K562 (cell line): ENCODE data around the gene EXOC4. TPM values are rescaled to one million over a fixed set of nuclear protein-coding genes. Genes with fewer than 3 reads are reported as not detected.

Source experiments
- ATAC-seq: fragments of 200-7000 bp; cut with Tn5 transposase; 3 replicates; pipeline ENCODE4 v1.9.1; 2020; ENCODE audit warnings: moderate library complexity
- BruUV-seq: library from RNA; stranded (reverse); fragments of 400-500 nt; replicated peaks from 2 replicates; lab custom pipeline; 2021; lab: Mats Ljungman, UMichigan
- CTCF ChIA-PET: fragments of 300-600 bp; formaldehyde crosslinking; extraction: SDS; loops from one replicate; lab custom pipeline; 2021; ENCODE audit warnings: low intra/inter-chr PET ratio; lab: Yijun Ruan, JAX
- POLR2A ChIA-PET: fragments of 300-600, 350-650 bp; sonication (Branson Sonifier 250); formaldehyde crosslinking; extraction: SDS; loops from one replicate; lab custom pipeline; 2021; ENCODE audit warnings: antibody characterized with exemption, inconsistent platforms; lab: Yijun Ruan, JAX
- DNase-seq, 4 experiments: peaks; one replicate each; pipeline versions ENCODE4 v3.0.0 to v3.0.0-alpha.2; 2011 to 2018; ENCODE audit warnings: low spot score in 3 of 4, mixed read lengths in 3 of 4; ENCODE audit errors: extremely low read depth in 1 of 4
- FAIRE-seq: peaks from 2 replicates; lab custom pipeline; 2011; peaks lifted over from hg19 to GRCh38; lab: Jason Lieb, UNC
- H2AFZ ChIP-seq: 2 replicates; pipeline ENCODE4 v1.6.0; 2011; ENCODE audit warnings: low read depth, low read length, control low read depth, inconsistent platforms
- H3K27ac ChIP-seq: fragments of 200-600 bp; 3 replicates; pipeline ENCODE4 v1.8.0; 2011; ENCODE audit warnings: low read depth, mild to moderate bottlenecking, control low read depth, inconsistent platforms, low read length, moderate library complexity, mixed read lengths; ENCODE audit errors: extremely low read depth
- H3K27me3 ChIP-seq, 2 experiments: fragments of 300-600 bp in 1 of 2; 2 replicates in 1 of 2; 3 replicates in 1 of 2; pipeline versions ENCODE4 v1.6.0 to v1.8.0; 2011; ENCODE audit warnings: inconsistent platforms in 2 of 2, low read length in 2 of 2, mild to moderate bottlenecking in 1 of 2, mixed read lengths in 1 of 2, moderate library complexity in 1 of 2; ENCODE audit not compliant: control insufficient read depth in 2 of 2, insufficient read depth in 2 of 2
- H3K36me3 ChIP-seq: fragments of 300-600 bp; 3 replicates; pipeline ENCODE4 v1.8.0; 2011; ENCODE audit warnings: mild to moderate bottlenecking, low read length, inconsistent platforms; ENCODE audit not compliant: control insufficient read depth, insufficient read depth
- H3K4me1 ChIP-seq, 2 experiments: fragments of 200-600 bp in 1 of 2; replicated peaks in 1 of 2; 2 replicates in 1 of 2; 3 replicates in 1 of 2; pipeline versions ENCODE4 v1.5.1 to v1.8.0; 2011; ENCODE audit warnings: inconsistent platforms in 2 of 2, low read length in 2 of 2, mild to moderate bottlenecking in 1 of 2, mixed read lengths in 1 of 2, moderate library complexity in 1 of 2; ENCODE audit not compliant: control insufficient read depth in 2 of 2, insufficient read depth in 2 of 2
- H3K4me2 ChIP-seq: 2 replicates; pipeline ENCODE4 v1.6.1; 2011; ENCODE audit warnings: low read length, control low read depth, inconsistent platforms, mixed read lengths; ENCODE audit not compliant: insufficient read depth
- H3K4me3 ChIP-seq: fragments of 200-600 bp; sonication (generic), shearing (Covaris generic); 2 replicates; pipeline ENCODE4 v1.5.1; 2016; ENCODE audit warnings: control low read depth, inconsistent platforms
- H3K79me2 ChIP-seq: fragments of 200-600 bp; 3 replicates; pipeline ENCODE4 v1.8.0; 2011; ENCODE audit warnings: low read length, inconsistent platforms; ENCODE audit not compliant: control insufficient read depth, insufficient read depth
- H3K9ac ChIP-seq, 2 experiments: 2 replicates each; pipeline versions ENCODE4 v1.6.0 to v1.6.1; 2011; ENCODE audit warnings: low read depth in 2 of 2, low read length in 2 of 2, control low read depth in 1 of 2, inconsistent platforms in 1 of 2, mild to moderate bottlenecking in 1 of 2, mixed read lengths in 1 of 2; ENCODE audit not compliant: insufficient read depth in 1 of 2
- H3K9me1 ChIP-seq: one replicate; pipeline ENCODE4 v1.6.0; 2011; ENCODE audit warnings: inconsistent platforms, mild to moderate bottlenecking, low read length, moderate library complexity; ENCODE audit not compliant: control insufficient read depth, insufficient read depth
- H3K9me3 ChIP-seq: replicated peaks from 2 replicates; pipeline ENCODE4 v1.5.1; 2011; ENCODE audit warnings: low read depth, low read length, inconsistent platforms; ENCODE audit not compliant: control insufficient read depth, insufficient read depth
- H4K20me1 ChIP-seq: replicated peaks from 2 replicates; pipeline ENCODE4 v1.6.1; 2011; ENCODE audit warnings: low read length, inconsistent platforms, mixed read lengths; ENCODE audit not compliant: control insufficient read depth, insufficient read depth
- ARID1B ChIP-seq: fragments of 450-650 bp; IDR thresholded peaks from 2 replicates; pipeline ENCODE4 v1.6.1; 2016; ENCODE audit warnings: antibody characterized with exemption, mild to moderate bottlenecking, inconsistent platforms
- CEBPB ChIP-seq: fragments of 450-650 bp; IDR thresholded peaks from 2 replicates; pipeline ENCODE4 v1.6.1; 2016; ENCODE audit warnings: missing genetic modification characterization, missing compliant biosample characterization
- CEBPG ChIP-seq, 3 experiments: fragments of 200-800 bp in 1 of 3; sonication (Bioruptor generic) in 1 of 3; sonication (generic) in 1 of 3; formaldehyde crosslinking in 1 of 3; IDR thresholded peaks in 2 of 3; conservative IDR thresholded peaks in 1 of 3; 2 replicates each; pipeline versions ENCODE4 v1.6.1 to v1.8.0; 2016 to 2022; ENCODE audit warnings: missing compliant biosample characterization in 2 of 3, missing genetic modification characterization in 2 of 3, mild to moderate bottlenecking in 1 of 3, missing genetic modification reagents in 1 of 3
- E2F5 ChIP-seq: sonication (generic); formaldehyde crosslinking; IDR thresholded peaks from 2 replicates; pipeline ENCODE4 v1.8.0; 2022; ENCODE audit warnings: mild to moderate bottlenecking, missing genetic modification reagents
- GTF2A2 ChIP-seq: IDR thresholded peaks from 2 replicates; pipeline ENCODE4 v1.6.1; 2016; ENCODE audit warnings: mild to moderate bottlenecking, missing genetic modification characterization, missing compliant biosample characterization
- MAX ChIP-seq: sonication (generic); formaldehyde crosslinking; IDR thresholded peaks from 2 replicates; pipeline ENCODE4 v1.9.0; 2022; ENCODE audit warnings: mild to moderate bottlenecking, missing genetic modification reagents
- MEF2D ChIP-seq: conservative IDR thresholded peaks from 2 replicates; pipeline ENCODE4 v1.6.1; 2016; ENCODE audit warnings: low read depth, missing genetic modification characterization, missing compliant biosample characterization
- PTTG1 ChIP-seq: fragments of 450-650 bp; IDR thresholded peaks from 2 replicates; pipeline ENCODE4 v1.6.1; 2016; ENCODE audit warnings: low read depth, mild to moderate bottlenecking, missing genetic modification characterization, missing compliant biosample characterization
- SMAD4 ChIP-seq: fragments of 250-450 bp; sonication (Bioruptor Pico); conservative IDR thresholded peaks from 2 replicates; pipeline ENCODE4 v1.8.0; 2021; ENCODE audit warnings: inconsistent platforms, mild to moderate bottlenecking, moderate library complexity
- SMARCB1 ChIP-seq: IDR thresholded peaks from 2 replicates; pipeline ENCODE4 v1.6.1; 2011; ENCODE audit warnings: improper control_type of control experiment, low read depth; ENCODE audit not compliant: insufficient read length
- STAT5A ChIP-seq: IDR thresholded peaks from 2 replicates; pipeline ENCODE4 v1.6.1; 2012; ENCODE audit warnings: low read length, inconsistent platforms, borderline replicate concordance
- ZNF41 ChIP-seq: fragments of 250-450 bp; sonication (Bioruptor Pico); conservative IDR thresholded peaks from 2 replicates; pipeline ENCODE4 v1.4.0; 2020; ENCODE audit warnings: mild to moderate bottlenecking
- ZNF644 ChIP-seq: fragments of 200-800 bp; sonication (Bioruptor generic); IDR thresholded peaks from 2 replicates; pipeline ENCODE4 v1.6.1; 2016; ENCODE audit warnings: low read depth, missing genetic modification characterization, missing compliant biosample characterization
- ZNF696 ChIP-seq: fragments of 250-450 bp; sonication (Bioruptor Pico); conservative IDR thresholded peaks from 2 replicates; pipeline ENCODE4 v1.4.0; 2020; ENCODE audit warnings: mild to moderate bottlenecking, moderate library complexity
- WGBS: fragments of 100-300 bp; shearing (Covaris generic); methylation state at CpG from one replicate; pipeline ENCODE4 v1.1.6; 2016; ENCODE audit warnings: low coverage, mixed read lengths; ENCODE audit not compliant: insufficient coverage; ENCODE audit errors: missing lambda C conversion rate; 5-methylcytosine and 5-hydroxymethylcytosine counted together
- in situ Hi-C: fragments of 300-500 bp; cut with MboI; formaldehyde crosslinking; loops from 4 replicates; pipeline ENCODE4 v1.15.0; 2018; ENCODE audit warnings: inconsistent platforms, mixed read lengths
- intact Hi-C: fragments of 100-400 bp; cut with micrococcal nuclease; formaldehyde crosslinking; loops from 2 replicates; pipeline ENCODE4 v1.14.2; 2022
- polyA plus RNA-seq, 8 experiments: library from polyadenylated mRNA; depleted of rRNA in 4 of 8; stranded (reverse) in 5 of 8; unstranded in 3 of 8; fragments of >200 nt; fragmentation: Nextera tagmentation in 2 of 8; fragmentation: Illumina TruSeq in 1 of 8; extraction: Ambion mirVana in 2 of 8; extraction: Trizol in 1 of 8; gene quantifications; 2 replicates each; pipeline versions ENCODE4 v1.2.1 to v1.2.3, GENCODE V29; 2011 to 2014; ENCODE audit warnings: inconsistent platforms in 1 of 8, missing spikeins in 1 of 8
- total RNA-seq, 7 experiments: library from RNA; depleted of rRNA in 6 of 7; stranded (reverse); fragments of >200 nt in 6 of 7; fragmentation: Illumina TruSeq in 2 of 7; extraction: Trizol in 2 of 7; gene quantifications; 2 replicates each; pipeline versions ENCODE4 v1.2.1 to v1.2.3, GENCODE V29; 2011 to 2021; ENCODE audit warnings: low replicate concordance in 1 of 7
- TF ChIP-seq, protein P1 (sequence below): fragments of 450-650 bp; conservative IDR thresholded peaks from 2 replicates; pipeline ENCODE4 v1.6.1; 2016; ENCODE audit warnings: missing genetic modification characterization, low read depth, mild to moderate bottlenecking, missing compliant biosample characterization, moderate library complexity

EXOC4 gene
- total and polyA plus RNA-seq, 9 of the 15 experiments (the other 6 are each of a cell fraction or from before 2014, with no cell fraction given): 18.5 to 73.1 (median 46.6) TPM

GRCh38 chr7:134086998-134087735 lies 834.3 kb downstream of the EXOC4 start:
- ChIA-PET CTCF (no interaction called here), POLR2A (no interaction called here)
- in situ Hi-C loops: no loop called here
- Histone ChIP-seq H2AFZ (no peak overlapping the region), H3K79me2 (no peaks in the 10 kb centered on the region), H3K36me3 (no peaks in the 10 kb centered on the region), H3K27ac (no peak overlapping the region), H3K4me2 (no peak overlapping the region), H3K27me3 (no peaks in the 10 kb centered on the region), H3K9me3 (peaks cover 12% of the 10 kb centered on the region), H4K20me1 (no peaks in the 10 kb centered on the region), H3K9me1 (no peaks in the 10 kb centered on the region), H3K9ac (no peak overlapping the region), H3K4me1 (peaks cover 7 to 31% of the 10 kb centered on the region in 2 experiments; a peak in 4 of 5 replicates), H3K4me3 (no peak overlapping the region)
- ATAC-seq: no peak
- WGBS: 51% methylated on average over 2 of the region's 2 CpGs
- intact Hi-C loops: no loop called here
- no peak for DNase-seq
- TF ChIP-seq CEBPG (CRISPR knock-in tag; IDR thresholded peaks at IDR 0.05) (no peak), CEBPG (tag; conservative IDR thresholded peaks at IDR 0.05 in 1 of 2, IDR thresholded peaks at IDR 0.05 in 1 of 2) (0 out of 4 replicates have a peak, but pooled peaks of 1 of the 2 experiments have one; percentile 35), STAT5A (no peak), E2F5 (CRISPR knock-in tag) (no peak), SMARCB1 (no peak), ZNF644 (tag) (0 out of 2 replicates have a peak, but pooled peaks have one; percentile 17), ARID1B (no peak), ZNF41 (peak; percentile 59; the same call in 1 of the 2 replicates), SMAD4 (CRISPR knock-in tag) (peak; percentile 18; the same call in 1 of the 2 replicates), GTF2A2 (tag) (0 out of 2 replicates have a peak, but pooled peaks have one; percentile 30), PTTG1 (peak; percentile 62; the same call in 1 of the 2 replicates), CEBPB (tag) (peak; percentile 74), MAX (CRISPR knock-in tag) (no peak), ZNF696 (CRISPR knock-in tag) (no peak), MEF2D (tag) (0 out of 2 replicates have a peak, but pooled peaks have one; percentile 41)
- TF ChIP-seq, protein P1, sequence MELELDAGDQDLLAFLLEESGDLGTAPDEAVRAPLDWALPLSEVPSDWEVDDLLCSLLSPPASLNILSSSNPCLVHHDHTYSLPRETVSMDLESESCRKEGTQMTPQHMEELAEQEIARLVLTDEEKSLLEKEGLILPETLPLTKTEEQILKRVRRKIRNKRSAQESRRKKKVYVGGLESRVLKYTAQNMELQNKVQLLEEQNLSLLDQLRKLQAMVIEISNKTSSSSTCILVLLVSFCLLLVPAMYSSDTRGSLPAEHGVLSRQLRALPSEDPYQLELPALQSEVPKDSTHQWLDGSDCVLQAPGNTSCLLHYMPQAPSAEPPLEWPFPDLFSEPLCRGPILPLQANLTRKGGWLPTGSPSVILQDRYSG (tag): peak; percentile 82
- BruUV-seq: no TSS peak
- no peak for FAIRE-seq
